Skeletal muscle tissue (tissue), 1 donor: Measurements from ENCODE around the gene ATP9A. TPM values are rescaled to one million over a fixed set of nuclear protein-coding genes. Genes with fewer than 3 reads are reported as not detected.

Experiments
- total RNA-seq: library from RNA; depleted of rRNA; stranded (reverse); fragments of >200 nt; gene quantifications from one replicate; pipeline ENCODE4 v1.2.3, GENCODE V29; 2014

Gene ATP9A
- total RNA-seq, 1 donor from 2014 or later = 56.4 TPM

Other genes with a start within 250 kb of the ATP9A start
- gene NFATC2, start 225.7 kb downstream of the ATP9A start, total RNA-seq = 3.1 TPM
- 0.52 TPM for gene SALL4, start 34.1 kb upstream of the ATP9A start, total RNA-seq